AG20443 (cell line): ENCODE measurements around the gene PIWIL1.

Source experiments
- DNase-seq: peaks from one replicate; pipeline ENCODE4 v3.0.0; 2012; ENCODE audit warnings: low spot score, mixed read lengths

Gene PIWIL1

DNA sequence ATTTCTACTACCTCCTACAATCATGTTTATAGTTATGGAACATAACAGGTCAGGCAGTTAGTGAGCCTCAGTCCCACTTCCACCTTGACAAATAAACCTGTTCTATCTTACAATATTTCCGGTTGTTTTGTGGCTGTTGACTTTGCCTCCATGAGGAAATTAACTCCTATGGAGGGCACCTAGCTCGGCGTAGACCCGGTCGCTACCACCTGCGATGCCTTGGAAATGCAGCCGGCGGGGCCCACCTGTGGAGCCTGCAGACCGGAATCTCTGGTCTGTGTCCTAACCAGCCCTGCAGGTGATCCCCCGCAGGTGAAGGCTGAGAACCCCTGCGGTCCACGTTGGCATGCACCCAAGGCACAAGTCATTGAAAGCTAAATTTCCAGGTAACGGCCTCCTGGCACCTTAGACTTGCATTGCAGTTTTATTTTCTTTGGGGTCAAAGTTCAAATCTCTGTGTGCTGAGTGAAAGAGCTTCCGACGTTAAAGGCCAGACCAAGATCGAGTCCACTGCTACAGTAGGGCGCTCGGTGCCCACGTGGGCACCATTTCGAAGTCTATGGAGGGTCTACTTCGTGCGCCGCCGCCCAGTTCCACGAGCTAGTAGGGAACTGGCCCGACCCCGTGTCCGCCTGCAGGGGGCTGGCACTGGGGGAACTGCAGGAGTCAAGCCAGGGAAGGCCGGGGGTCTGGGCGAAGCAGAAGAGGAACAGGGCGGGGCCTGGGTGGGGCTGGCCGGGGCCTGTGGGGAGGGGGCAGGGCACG lies 782 bp upstream of the PIWIL1 start:
- DNase-seq = no peak

DNA sequence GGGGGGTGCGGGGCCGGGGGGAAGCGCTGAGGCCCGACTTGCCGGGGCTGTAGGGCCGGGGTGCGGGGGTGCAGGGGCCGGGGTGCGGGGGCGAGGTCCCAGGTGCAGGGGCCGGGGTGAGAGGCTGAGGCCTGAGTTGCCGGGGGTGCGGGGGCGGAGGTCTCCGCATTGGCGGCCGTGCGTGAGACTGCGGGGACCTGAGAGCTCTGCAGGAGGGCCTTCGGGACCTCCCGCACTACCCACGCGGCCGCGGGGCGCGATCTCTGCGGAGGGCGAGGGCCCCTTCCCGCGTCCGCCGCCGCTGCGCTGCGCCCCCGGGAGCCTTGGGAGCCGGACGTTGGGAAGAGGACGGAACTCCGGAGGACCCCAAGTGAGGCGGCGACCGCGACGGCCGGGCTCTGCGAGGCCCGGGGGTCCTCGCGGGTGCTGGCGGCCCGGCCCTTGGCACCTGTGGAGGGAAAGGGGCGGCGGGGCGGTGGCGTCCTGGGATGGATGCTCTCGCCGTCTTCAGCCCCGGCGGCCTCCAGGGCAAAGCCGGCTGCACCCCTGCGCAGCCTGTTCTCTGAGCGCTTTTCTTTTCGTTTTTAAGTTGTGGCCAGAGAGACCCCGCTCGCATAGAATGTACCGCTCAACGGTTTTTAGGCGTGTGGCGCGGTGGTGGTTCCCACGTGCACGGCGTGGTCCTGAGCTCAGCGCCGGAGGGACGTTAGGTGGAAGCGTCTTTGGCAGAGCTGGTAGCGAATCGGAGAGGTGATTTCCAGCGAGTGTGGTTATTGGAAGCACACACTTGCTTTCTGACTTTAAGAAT lies 1.3 kb downstream of the PIWIL1 start:
- DNase-seq = no peak

DNA sequence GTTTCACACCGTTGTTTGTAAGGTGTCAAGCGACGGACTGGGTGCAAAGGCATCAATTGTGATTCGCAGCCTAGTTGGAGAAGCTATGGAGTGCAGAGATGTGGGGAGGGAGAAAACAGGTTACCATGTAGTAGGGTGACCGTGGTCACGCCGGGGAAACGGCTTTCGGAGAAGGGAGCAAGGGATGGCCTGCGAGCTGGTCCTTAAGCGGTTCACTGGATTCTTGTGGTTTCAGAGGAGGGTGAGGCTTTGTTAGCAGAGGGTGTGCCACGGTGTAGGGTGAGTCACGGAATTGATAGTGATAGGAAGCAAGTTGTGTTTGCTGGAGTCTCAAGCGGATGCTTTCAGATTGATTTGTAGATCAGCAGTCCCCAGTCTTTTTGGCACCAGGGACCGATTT lies 2.3 kb downstream of the PIWIL1 start:
- no peak for DNase-seq

DNA sequence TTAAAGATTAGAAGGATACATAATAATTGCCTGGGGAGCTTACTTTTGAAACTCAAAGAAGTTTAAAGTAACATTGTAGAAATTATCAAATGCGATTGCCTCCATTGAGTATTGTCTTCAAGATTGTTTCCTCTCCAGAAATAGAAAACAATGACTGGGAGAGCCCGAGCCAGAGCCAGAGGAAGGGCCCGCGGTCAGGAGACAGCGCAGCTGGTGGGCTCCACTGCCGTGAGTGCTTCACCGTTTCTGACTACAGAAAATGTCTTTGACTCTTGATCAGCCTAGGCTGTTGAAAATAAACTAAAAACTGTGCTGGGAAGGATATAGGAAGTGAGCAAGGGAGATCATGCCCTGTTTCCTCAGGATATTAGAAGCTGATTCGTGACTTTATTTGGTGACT lies 4.8 kb downstream of the PIWIL1 start:
- DNase-seq = no peak

DNA sequence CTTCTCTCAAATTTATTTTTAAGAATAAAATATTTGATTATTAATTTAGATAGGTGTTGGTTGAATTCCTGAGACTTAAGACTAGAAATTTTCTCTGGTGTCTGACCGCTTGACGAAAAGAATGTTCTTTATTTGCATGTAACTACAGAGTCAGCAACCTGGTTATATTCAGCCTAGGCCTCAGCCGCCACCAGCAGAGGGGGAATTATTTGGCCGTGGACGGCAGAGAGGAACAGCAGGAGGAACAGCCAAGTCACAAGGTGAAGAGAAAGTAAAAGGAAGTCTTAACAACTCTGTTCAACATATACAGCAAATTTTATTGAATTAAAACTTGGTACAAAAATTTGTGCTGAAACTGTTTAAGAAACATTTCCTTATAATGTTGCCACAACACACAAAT lies 5.2 kb downstream of the PIWIL1 start:
- DNase-seq = no peak

DNA sequence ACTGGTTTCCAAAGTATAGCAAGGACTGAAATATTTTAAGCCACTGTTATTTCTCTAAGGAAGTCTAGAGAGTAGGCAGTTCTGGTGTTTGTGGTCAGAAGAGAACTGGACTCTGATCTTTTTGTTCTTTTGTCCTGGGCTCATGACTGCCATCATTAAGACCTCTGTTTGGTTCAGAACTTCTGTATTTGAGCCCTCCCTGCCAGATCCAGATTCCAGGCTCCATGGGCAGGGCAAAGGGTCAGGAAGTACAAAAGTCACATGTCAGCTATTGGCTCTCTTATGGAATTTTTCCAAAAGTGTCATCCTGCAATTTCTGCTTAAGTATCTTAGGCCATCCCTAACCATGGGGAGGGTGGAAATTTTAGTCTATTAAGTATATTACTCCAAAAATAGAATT lies 6.8 kb downstream of the PIWIL1 start:
- DNase-seq = no peak

DNA sequence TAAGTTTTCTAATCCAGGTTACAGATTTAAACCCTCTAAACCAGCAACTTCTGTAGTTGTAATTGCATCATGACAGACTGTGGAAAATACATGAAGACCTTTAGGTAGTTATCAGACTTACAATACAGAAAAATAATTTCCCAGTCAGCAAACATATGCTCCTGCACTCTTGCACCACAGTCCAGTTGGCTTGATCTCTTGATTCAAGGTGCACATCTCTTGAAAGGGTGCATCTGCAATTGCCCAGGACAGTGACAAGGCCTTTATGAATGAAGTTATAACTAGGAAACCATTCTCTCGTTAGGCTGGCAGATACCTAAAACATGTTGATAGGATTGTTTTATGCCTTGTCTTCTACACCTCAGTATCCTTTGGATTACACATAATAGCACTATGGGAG lies 7.6 kb downstream of the PIWIL1 start:
- no peak for DNase-seq

DNA sequence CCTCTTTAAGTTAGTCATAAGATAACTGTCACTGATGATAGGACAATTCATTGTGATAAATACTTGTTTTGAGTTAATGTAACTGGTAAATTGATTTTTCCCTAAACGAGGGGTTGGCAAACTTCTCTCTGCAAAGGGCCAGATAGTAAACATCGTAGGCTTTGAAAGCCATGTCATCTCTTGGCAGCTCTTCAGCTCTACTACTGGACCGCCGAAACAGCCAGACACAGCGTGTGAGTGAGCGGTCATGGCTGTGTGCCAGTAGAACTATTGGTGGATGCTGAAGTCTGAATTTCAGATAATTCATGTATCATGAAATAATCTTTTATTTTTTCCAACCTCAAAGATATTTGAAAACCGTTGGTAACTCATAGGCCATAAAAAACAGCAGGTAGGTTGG lies 9.9 kb downstream of the PIWIL1 start:
- DNase-seq = no peak

DNA sequence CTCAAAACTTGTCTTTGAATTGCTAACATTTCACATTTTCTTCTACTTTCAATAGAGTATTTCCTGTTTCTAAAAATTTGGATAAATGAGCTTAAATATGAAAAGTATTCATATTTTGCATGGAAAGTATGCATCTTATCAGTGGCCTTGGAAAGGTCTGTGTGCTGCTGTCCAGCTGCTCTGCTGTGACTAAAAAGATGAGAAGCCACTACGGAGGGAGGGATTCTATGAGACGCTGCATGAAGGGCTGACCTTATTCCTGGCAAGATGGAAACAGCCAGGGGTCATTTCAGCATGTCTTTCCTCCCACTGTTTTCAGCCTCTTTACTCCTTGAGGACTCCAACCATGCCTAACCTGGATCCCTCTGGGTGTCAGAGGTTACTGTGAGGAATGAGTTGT lies 13.0 kb downstream of the PIWIL1 start:
- DNase-seq = no peak

DNA sequence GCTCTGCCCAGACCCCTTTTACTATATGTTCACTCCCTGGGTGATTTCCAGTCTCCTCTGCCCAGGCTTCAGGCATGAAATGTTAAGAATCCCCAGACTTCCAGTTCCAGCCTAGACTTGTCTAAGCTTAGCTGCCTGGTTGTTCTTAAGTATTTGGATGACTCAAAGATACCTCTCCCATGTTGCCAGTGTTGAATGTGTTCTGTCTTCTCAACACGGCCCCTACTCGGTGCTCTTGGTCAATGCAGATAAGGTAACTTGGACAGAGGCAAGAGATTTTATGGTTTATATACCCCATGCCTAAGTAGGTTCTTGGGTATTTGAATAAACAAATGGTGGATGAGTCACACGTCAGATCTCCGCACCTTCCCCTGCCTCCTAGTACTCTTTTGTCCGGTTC lies 13.6 kb downstream of the PIWIL1 start:
- DNase-seq = no peak

DNA sequence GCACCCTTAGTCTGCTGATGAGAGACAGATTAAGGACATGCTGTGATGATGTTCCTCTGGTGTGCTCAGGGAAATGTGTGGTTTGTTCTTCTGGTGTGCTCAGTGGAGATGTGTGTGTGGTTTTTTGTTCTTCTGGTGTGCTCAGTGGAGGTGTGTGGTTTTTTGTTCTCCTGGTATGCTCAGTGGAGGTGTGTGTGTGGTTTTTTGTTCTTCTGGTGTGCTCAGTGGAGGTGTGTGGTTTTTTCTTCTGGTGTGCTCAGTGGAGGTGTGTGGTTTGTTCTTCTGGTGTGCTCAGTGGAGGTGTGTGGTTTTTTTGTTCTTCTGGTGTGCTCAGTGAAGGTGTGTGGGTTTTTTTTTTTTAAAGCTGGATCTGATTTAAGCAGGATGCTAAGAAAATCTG lies 15.4 kb downstream of the PIWIL1 start:
- no peak for DNase-seq

DNA sequence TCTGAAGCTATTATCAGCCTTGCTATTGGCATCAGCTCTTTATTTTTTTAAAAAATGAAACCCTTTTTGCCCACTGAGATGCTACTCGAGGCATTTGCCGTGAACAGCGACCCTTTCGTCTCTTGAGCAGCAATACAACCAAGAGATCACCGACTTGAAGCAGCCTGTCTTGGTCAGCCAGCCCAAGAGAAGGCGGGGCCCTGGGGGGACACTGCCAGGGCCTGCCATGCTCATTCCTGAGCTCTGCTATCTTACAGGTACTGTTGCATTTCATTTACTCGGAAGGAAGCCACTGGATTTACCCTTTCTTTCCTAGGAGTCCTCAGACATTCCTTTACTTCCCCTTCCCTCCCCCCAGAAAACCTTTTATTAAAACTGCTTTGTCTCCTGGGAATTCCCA lies 16.7 kb downstream of the PIWIL1 start:
- no peak for DNase-seq

DNA sequence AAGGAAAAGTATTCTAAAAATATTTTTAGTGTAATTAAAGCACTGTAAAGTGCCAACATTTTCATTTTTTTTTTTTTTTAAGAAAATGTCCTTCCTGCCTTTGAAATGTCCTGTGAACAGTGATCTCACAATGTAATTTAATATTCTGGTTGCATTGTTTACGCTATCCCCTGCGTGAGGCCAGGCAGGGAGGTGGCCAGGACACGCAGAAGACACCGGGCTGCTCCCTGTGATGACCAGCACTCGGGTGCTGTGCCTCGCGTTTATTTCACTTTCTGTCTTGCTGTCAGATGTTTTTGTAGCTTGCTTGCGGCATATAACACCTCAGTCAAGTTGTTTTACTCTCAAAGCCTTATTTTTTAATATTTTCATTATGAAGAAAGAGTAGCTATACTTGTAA lies 18.5 kb downstream of the PIWIL1 start:
- no peak for DNase-seq

DNA sequence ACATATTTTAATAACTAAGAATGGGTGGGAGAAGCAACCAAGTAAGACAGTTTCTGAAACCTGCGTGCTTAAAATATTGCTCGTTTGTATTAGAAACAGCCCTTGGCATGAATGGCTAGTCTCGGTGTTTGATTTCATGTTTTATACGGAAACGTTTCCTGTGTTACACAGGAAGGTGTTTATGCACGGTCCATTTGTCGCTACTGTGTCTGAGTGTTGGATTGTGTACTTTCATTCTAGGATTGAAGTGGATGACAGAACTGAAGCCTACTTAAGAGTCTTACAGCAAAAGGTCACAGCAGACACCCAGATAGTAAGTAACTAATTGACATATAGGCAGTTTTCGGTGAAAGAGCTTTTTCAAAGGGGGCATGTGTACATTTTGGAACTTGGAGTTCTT lies 19.6 kb downstream of the PIWIL1 start:
- no peak for DNase-seq

DNA sequence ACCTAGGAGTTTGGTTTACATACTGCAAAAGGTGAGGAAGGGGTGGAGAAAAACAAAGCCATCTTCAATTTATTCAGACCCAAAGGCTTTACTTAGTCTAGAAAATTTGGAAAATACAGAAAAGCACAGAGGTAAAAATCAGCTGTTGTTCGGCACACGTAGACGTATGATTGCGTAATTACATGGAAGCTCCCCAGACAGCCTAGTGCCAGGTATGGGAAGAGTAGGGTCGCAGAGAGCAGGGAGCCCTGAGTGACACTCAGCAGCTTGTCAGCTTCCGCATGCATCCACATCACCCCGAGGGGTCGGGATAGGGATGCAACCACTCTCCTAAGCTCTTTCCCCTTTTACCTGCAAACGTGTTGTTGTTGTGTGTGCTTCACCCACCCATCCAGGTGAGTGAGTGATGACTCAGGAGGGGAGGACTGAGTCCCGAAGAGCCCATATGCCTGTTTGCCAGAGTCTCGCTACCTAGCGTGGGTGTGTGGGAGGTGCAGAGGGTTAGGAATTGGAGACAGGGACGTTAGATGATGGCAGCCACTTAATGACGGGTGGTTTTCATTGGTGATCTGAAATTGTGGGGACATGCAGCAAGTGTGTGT lies 20.1 kb downstream of the PIWIL1 start:
- no peak for DNase-seq

DNA sequence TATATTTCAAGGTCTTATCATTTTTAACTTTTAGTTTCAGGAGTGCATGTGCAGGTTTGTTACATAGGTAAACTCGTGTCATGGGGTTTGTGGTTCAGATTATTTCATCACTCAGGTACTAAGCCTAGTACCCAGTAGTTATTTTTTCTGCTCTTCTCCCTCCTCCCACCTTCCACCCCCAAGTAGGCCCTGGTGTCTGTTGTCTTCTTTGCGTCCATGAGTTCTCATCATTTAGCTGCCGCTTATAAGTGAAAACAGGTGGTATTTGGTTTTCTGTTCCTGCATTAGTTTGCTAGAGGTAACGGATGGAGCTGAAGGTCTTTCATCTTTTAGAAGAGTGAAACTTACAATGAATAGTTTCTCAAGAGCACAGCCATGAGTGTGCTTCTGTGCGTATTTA lies 24.4 kb downstream of the PIWIL1 start:
- no peak for DNase-seq

DNA sequence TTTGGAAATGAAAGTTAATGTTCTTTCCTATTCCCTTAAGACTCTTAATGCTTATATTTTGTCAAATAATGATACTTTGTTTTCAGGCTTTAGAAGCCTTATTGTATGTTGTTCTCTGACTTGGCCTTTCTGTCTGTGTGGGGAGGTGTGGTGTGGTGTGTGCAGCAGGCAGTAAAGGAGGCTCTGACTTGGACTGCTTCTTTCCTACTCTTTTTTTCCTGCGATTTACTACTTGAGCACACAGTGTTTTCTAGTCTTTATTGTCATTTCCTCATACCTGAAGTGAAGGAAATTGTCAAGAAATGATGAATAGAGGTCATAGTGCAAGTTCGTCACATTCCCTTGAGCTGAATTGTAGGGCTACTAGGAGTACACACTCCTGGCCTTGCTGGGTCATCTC lies 26.9 kb downstream of the PIWIL1 start:
- no peak for DNase-seq

DNA sequence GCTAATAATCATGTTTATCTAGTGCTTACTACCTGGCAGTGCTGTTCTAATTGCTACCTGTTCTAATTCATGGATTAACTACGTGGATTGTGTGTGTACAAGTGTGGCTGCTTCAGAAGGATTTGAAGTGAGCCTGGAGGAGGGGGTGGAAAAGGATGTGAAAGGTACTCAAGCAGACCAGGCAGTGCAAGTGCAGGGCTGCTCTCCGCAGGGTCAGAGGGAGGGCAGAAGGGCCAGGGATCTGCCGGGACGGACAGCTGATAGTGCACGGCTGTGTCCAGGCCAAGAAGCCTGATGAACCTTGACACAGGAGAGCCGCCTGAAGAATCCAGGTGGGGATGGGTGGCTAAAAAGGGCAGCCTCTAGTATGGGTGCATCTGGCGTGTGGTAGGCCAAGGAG lies 28.5 kb downstream of the PIWIL1 start:
- no peak for DNase-seq

DNA sequence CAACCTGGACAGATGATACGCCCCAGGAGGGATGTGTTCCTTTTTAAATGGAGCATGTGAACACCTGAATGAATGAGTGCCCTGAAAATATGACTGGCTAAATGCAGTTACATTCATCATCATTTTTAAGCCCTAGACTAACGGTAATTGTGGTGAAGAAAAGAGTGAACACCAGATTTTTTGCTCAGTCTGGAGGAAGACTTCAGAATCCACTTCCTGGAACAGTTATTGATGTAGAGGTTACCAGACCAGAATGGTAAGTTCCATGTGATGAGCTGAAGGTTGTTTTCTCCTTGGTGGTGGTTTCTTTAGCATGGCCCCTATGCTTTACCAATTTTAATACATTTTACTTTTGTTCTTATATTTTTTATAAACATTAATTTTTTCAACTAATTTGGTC lies 29.3 kb downstream of the PIWIL1 start:
- DNase-seq = no peak

DNA sequence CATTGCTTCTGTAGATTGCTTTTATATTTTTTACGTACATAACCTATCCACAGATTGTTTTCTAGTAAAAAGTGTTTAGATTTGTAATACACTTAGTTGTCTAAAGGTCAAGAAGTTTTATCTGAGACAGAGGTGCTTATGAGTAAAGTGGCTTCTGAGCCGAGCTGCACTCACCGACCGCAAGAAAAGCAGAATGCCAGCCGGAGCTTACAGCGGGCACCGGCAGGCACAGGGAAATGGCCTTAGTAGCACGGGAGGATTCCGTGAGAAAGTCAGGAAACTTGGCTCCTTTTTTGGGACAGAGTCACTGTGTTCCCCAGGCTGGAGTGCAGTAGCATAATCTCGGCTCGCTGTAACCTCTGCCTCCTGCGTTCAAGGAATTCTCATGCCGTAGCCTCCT lies 29.8 kb downstream of the PIWIL1 start:
- DNase-seq = no peak

DNA sequence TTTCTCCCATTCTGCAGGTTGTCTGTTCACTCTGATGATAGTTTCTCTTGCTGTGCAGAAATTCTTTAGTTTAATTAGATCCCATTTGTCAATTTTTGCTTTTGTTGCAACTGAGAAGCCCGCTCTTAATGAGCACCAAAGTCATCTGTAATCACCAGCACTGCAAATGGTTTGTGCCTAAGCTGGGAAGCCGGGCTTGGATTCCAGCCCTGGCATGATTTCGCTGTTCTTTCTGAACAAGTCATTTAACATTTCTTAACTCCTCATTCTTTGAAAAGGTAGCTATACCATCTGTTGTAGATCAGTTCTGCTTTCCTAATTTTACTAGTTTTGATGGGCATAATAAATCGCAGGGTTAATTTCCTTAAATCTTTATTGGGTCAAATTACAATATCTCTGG lies 32.1 kb downstream of the PIWIL1 start:
- no peak for DNase-seq

DNA sequence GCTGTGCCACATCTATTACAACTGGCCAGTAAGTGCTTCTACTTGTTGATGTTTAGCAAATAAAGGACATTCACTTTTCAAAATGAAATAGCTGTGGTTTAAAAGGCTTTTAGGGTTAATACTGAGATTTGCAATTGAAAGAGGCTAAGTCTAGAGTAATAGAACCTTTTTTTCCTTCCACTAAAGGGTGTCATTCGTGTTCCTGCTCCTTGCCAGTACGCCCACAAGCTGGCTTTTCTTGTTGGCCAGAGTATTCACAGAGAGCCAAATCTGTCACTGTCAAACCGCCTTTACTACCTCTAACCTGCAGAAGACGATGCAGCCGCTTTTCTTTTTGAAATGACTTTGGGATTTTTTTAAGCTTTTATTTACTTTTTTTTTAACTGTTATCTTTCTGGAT lies 33.6 kb downstream of the PIWIL1 start:
- DNase-seq = no peak

DNA sequence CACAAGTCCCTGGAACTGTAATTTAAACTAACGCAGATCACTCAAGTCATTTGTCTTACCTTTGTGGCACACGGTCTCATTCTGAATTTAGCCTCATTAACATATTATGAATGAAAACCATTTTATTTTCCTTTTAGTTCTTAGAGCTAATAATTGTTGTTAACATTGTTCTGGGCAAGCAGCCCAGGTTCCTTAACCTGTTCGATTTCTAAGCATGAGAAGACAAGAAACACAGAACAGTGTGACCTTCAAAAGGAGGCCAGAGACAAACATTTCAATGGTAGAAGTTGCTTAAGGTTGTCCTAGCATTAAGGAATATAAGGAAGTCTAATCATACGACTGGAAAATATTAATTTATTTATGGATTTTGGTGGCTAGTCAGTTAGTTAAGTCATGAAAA lies 35.2 kb downstream of the PIWIL1 start:
- DNase-seq = no peak
